GM21447 (cell line): ENCODE data around the gene KIF16B.
A peak's percentile ranks its signal among the peaks of the same experiment; 100 is the strongest.

ENCODE experiments used
- ATAC-seq: cut with Tn5 transposase; IDR thresholded peaks from one replicate; pipeline ENCODE4 v1.9.1; 2021; ENCODE audit not compliant: unreplicated experiment

KIF16B gene

GRCh38 chr20:16405254-16405653 lies 168.0 kb downstream of the KIF16B start:
- no peak for ATAC-seq

GRCh38 chr20:16404640-16405039 lies 168.6 kb downstream of the KIF16B start:
- no peak for ATAC-seq

- ATAC-seq = no peak
Measured at GRCh38 chr20:16404171-16404570, 169.1 kb downstream of the KIF16B start.

GRCh38 chr20:16400234-16400633 lies 173.0 kb downstream of the KIF16B start:
- no peak for ATAC-seq

GRCh38 chr20:16399801-16400200 lies 173.4 kb downstream of the KIF16B start:
- ATAC-seq = no peak

GRCh38 chr20:16397086-16397485 lies 176.2 kb downstream of the KIF16B start:
- no peak for ATAC-seq

GRCh38 chr20:16395366-16395765 lies 177.9 kb downstream of the KIF16B start:
- no peak for ATAC-seq

- ATAC-seq = no peak
Measured at GRCh38 chr20:16394784-16395183, 178.5 kb downstream of the KIF16B start.

- no peak for ATAC-seq
Measured at GRCh38 chr20:16393836-16394235, 179.4 kb downstream of the KIF16B start.

GRCh38 chr20:16393297-16393696 lies 180.0 kb downstream of the KIF16B start:
- no peak for ATAC-seq

GRCh38 chr20:16392346-16392745 lies 180.9 kb downstream of the KIF16B start:
- ATAC-seq = peak; percentile 92

GRCh38 chr20:16390991-16391390 lies 182.3 kb downstream of the KIF16B start:
- ATAC-seq = no peak

- ATAC-seq = no peak
Measured at GRCh38 chr20:16388731-16389130, 184.5 kb downstream of the KIF16B start.

- ATAC-seq = no peak
Measured at GRCh38 chr20:16387666-16388065, 185.6 kb downstream of the KIF16B start.

- no peak for ATAC-seq
Measured at GRCh38 chr20:16385891-16386290, 187.4 kb downstream of the KIF16B start.

GRCh38 chr20:16385462-16385861 lies 187.8 kb downstream of the KIF16B start:
- no peak for ATAC-seq

GRCh38 chr20:16381444-16381843 lies 191.8 kb downstream of the KIF16B start:
- no peak for ATAC-seq

GRCh38 chr20:16378712-16379370 lies 194.4 kb downstream of the KIF16B start:
- no peak for ATAC-seq

GRCh38 chr20:16378122-16378521 lies 195.1 kb downstream of the KIF16B start:
- ATAC-seq = no peak

GRCh38 chr20:16369441-16369840 lies 203.8 kb downstream of the KIF16B start:
- ATAC-seq = no peak

- ATAC-seq = no peak
Measured at GRCh38 chr20:16368645-16369292, 204.5 kb downstream of the KIF16B start.

GRCh38 chr20:16367948-16368560 lies 205.2 kb downstream of the KIF16B start:
- no peak for ATAC-seq
